ENCODE results near the gene CYP1A1.
"Not testable (repeated sequence)": the region's sequence is repeated elsewhere in the genome, so short reads cannot be mapped to it uniquely, and the experiment has no call there.

The CYP1A1 gene

DNA sequence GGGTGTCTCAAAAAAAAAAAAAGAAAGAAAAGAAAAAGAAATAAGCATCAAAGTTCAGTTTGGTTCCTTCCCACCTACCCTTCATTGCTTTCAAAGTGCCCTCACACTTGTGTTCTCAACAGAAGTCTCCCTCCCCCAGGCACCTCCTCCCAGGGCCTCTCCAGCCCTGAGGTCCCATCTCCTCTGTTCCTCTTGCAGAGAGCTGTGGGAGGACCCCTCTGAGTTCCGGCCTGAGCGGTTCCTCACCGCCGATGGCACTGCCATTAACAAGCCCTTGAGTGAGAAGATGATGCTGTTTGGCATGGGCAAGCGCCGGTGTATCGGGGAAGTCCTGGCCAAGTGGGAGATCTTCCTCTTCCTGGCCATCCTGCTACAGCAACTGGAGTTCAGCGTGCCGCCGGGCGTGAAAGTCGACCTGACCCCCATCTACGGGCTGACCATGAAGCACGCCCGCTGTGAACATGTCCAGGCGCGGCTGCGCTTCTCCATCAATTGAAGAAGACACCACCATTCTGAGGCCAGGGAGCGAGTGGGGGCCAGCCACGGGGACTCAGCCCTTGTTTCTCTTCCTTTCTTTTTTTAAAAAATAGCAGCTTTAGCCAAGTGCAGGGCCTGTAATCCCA lies 29.4 kb upstream of the CYP1A1 start:
- Mint-ChIP-seq H3K36me3 (no peaks in the 10 kb centered on the region), H3K27me3 (peaks cover 36% of the 10 kb centered on the region), H3K27ac (no peak overlapping the region), H3K4me1 (no peaks in the 10 kb centered on the region), H3K4me3 (no peak overlapping the region), H3K9me3 (no peaks in the 10 kb centered on the region)
- DNase-seq: no peak
- CTCF ChIA-PET: no interaction called here

DNA sequence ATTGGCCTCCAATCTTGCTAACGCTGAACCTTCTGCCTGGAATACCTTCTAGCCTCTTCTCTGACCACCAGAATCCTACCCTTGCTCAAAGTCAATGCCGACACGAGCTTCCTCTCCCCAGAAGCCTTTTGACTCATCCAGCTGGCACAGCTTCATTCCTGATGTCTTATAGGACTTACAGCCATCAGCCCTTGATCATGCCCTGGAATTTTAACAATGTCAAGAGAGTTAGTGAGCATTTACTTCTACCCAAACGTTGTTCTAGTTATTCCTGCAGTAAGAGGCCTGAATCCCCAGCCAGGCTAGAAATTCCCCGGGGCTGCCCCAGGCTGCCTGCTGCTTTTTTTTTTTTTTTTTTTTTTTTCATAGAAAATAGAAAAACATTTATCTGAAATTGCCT lies 27.2 kb upstream of the CYP1A1 start:
- H3K27ac Mint-ChIP-seq: no peak overlapping the region
- H3K4me1 Mint-ChIP-seq: no peaks in the 10 kb centered on the region
- DNase-seq: no peak

DNA sequence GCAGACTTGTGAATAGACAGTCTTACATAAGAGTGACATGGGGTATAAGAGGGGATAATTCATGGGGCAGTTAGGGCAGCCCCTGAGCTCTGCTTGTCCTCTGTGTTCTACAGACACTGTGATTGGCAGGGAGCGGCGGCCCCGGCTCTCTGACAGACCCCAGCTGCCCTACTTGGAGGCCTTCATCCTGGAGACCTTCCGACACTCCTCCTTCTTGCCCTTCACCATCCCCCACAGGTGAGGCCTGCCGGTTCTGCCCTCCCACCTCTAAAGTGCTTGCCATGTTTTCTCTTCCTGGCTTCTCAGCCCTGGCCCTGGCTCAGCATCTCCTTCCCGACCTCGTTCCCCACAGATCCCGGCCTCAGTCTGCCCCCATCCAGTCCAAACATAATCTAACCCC lies 26.7 kb upstream of the CYP1A1 start:
- CTCF ChIA-PET: interaction anchor here (1.0 to 2.0 kb wide), 2 partner anchors 116 to 120 kb away, joined by 4 to 5 read pairs; no protein-coding TSS in a partner anchor

More for the DNA sequence above, 27.2 kb upstream of the CYP1A1 start:
- Mint-ChIP-seq H3K36me3 (no peaks in the 10 kb centered on the region), H3K4me3 (no peak overlapping the region), H3K27me3 (peaks cover 37% of the 10 kb centered on the region), H3K9me3 (no peaks in the 10 kb centered on the region)
- CTCF ChIA-PET: interaction anchor here (2.0 kb wide), 1 partner anchor 121 kb away, joined by 5 read pairs; no protein-coding TSS in a partner anchor

DNA sequence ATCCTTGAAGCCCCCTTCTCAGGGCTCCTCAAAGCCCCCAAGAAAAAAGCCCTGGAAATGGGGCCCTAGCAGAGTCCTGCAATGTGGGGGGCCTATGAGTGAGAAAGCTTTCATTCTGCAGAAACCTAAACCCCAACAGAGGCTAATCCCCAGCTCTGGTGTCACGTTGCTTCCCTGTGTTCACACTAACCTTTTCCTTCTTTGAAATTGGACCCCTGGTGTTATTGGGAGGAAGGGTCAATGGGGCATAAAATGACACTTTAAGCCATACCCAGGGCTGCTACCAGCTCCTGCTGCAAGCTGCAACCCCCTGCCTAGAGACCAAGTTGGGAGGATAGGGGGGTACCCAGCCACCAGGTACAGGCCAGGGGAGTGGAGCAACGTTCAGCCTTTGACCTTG lies 25.4 kb upstream of the CYP1A1 start:
- CTCF ChIA-PET: interaction anchor here (2.0 kb wide), 1 partner anchor 119 kb away, joined by 5 read pairs; no protein-coding TSS in a partner anchor

More for the DNA sequence above, 26.7 kb upstream of the CYP1A1 start:
- Mint-ChIP-seq H3K27me3 (peaks cover 37% of the 10 kb centered on the region), H3K27ac (no peak overlapping the region), H3K36me3 (no peaks in the 10 kb centered on the region), H3K9me3 (no peaks in the 10 kb centered on the region), H3K4me3 (no peak overlapping the region), H3K4me1 (no peaks in the 10 kb centered on the region)
- DNase-seq: no peak

DNA sequence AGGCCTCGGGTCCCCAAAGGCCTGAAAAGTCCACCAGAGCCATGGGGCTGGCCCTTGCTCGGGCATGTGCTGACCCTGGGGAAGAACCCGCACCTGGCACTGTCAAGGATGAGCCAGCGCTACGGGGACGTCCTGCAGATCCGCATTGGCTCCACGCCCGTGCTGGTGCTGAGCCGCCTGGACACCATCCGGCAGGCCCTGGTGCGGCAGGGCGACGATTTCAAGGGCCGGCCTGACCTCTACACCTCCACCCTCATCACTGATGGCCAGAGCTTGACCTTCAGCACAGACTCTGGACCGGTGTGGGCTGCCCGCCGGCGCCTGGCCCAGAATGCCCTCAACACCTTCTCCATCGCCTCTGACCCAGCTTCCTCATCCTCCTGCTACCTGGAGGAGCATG lies 24.5 kb upstream of the CYP1A1 start:
- no peaks in the 10 kb centered on the region for H3K4me1 Mint-ChIP-seq

More for the DNA sequence above, 25.4 kb upstream of the CYP1A1 start:
- no peaks in the 10 kb centered on the region for H3K4me1 Mint-ChIP-seq
- no peak overlapping the region for H3K4me3 Mint-ChIP-seq
- no peak for DNase-seq
- H3K27me3 Mint-ChIP-seq: peaks cover 30% of the 10 kb centered on the region
- no peaks in the 10 kb centered on the region for H3K9me3 Mint-ChIP-seq
- no peak overlapping the region for H3K27ac Mint-ChIP-seq
- H3K36me3 Mint-ChIP-seq: no peaks in the 10 kb centered on the region

DNA sequence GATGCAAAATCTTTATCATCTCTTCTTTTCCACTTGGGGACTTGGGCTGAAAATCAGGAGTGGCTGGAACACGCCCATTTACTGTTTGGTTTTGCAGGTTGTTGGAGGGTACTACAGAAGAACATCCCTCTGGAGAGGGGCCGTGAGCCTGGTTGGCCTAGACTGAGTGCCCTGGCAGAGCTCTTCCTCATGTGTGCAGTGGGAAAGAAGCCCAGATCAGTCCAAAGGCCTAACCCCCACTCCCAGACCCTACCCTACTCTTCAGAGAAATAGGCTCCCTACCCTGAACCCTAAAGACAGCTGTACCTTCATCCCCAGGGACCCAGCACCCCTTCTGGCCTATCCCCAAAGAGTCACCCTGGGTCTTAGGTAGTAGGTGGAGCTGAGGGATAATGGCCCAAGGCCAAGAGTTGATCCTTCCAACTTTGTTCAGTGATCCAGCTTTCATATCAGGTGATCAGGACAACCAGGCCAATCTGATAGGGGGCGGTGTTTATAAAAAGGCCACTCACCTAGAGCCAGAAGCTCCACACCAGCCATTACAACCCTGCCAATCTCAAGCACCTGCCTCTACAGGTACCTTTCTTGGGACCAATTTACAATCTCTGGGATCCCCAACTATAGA lies 23.1 kb upstream of the CYP1A1 start, which contains the start of gene CYP1A2:
CYP1A2 (plus strand) TSS at position 524 of the 625 bp plus-strand sequence. CDS start 894 bp downstream, outside the sequence.
- Mint-ChIP-seq H3K36me3 (no peaks in the 10 kb centered on the region), H3K27ac (no peak within 1 kb of the TSS), H3K27me3 (peaks cover 17% of the 10 kb centered on the region), H3K9me3 (no peaks in the 10 kb centered on the region), H3K4me3 (no peak within 1 kb of the TSS), H3K4me1 (no peaks in the 10 kb centered on the region)
- no peak for DNase-seq
- CTCF ChIA-PET: interaction anchor here (1.3 kb wide), 1 partner anchor 113 kb away, joined by 5 read pairs; no protein-coding TSS in a partner anchor

More for the DNA sequence above, 24.5 kb upstream of the CYP1A1 start:
- H3K4me3 Mint-ChIP-seq: no peak overlapping the region
- H3K27ac Mint-ChIP-seq: no peak overlapping the region
- CTCF ChIA-PET: no interaction called here
- peaks cover 23% of the 10 kb centered on the region for H3K27me3 Mint-ChIP-seq
- no peak for DNase-seq
- H3K9me3 Mint-ChIP-seq: no peaks in the 10 kb centered on the region
- H3K36me3 Mint-ChIP-seq: no peaks in the 10 kb centered on the region

DNA sequence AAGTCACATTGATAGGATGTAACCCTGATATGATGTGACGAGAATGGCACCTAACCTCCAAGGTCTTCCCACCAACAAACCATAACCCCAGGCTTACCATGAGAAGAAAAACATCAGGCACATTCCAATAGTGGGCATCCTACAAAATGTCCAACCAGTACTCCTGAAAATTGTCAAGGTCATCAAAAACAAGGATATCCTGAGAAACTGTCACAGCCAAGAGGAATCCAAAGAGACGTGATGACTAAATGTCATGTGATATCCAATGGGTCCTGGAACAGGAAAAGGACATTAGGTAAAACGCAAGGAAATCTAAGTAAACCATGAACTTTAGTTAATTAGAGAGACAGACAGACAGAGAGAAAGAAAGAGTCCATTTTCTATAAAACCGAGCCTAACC lies 21.1 kb upstream of the CYP1A1 start:
- Mint-ChIP-seq H3K9me3 (peaks cover 5% of the 10 kb centered on the region), H3K27ac (no peak overlapping the region), H3K27me3 (peaks cover 21% of the 10 kb centered on the region), H3K4me1 (no peaks in the 10 kb centered on the region), H3K36me3 (no peaks in the 10 kb centered on the region), H3K4me3 (no peak overlapping the region)
- no peak for DNase-seq
- CTCF ChIA-PET: no interaction called here

DNA sequence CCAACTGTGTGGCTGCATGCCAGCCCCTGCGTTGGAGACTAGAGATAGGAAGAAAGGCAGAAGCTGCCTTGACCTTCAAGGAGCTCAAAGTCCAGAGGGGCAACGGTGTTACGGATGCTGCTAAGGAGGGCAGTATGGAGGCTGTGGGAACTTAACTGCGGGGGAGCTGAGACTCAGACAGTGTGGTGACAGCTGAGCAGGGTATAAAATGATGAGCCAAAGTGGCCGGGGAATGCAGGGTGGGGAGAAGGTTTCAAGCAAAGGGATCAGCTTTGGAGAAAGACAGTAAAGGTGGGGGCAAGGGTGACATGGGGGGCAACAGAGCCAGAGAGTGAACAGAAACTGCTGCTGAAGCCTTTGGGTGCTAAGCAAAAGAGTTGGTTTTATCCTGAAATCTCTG lies 17.1 kb upstream of the CYP1A1 start:
- Mint-ChIP-seq H3K27me3 (peaks cover 22% of the 10 kb centered on the region), H3K4me3 (no peak overlapping the region), H3K9me3 (peaks cover 12% of the 10 kb centered on the region), H3K4me1 (peaks cover 3% of the 10 kb centered on the region), H3K36me3 (no peaks in the 10 kb centered on the region), H3K27ac (no peak overlapping the region)
- DNase-seq: no peak
- CTCF ChIA-PET: interaction anchor here (0.7 to 1.2 kb wide), 2 partner anchors 79 to 99 kb away, joined by 3 read pairs; no protein-coding TSS in a partner anchor

DNA sequence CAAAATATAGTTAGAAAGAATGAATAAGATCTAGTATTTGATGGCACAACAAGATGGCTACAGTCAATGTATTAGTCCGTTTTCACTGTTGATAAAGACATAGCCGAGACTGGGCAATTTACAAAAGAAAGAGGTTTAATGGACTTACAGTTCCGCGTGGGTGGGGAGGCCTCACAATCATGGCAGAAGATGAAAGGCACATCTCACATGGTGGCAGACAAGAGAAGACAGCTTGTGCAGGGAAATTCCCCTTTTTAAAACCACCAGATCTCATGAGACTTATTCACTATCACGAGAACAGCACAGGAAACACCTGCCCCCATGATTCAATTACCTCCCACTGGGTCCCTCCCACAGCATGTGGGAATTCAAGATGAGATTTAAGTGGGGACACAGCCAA lies 12.9 kb upstream of the CYP1A1 start:
- peaks cover 44% of the 10 kb centered on the region for H3K27me3 Mint-ChIP-seq
- peaks cover 15% of the 10 kb centered on the region for H3K9me3 Mint-ChIP-seq
- DNase-seq, H3K4me3 Mint-ChIP-seq, CTCF ChIA-PET, H3K4me1 Mint-ChIP-seq, H3K27ac Mint-ChIP-seq, H3K36me3 Mint-ChIP-seq: not testable (repeated sequence)

DNA sequence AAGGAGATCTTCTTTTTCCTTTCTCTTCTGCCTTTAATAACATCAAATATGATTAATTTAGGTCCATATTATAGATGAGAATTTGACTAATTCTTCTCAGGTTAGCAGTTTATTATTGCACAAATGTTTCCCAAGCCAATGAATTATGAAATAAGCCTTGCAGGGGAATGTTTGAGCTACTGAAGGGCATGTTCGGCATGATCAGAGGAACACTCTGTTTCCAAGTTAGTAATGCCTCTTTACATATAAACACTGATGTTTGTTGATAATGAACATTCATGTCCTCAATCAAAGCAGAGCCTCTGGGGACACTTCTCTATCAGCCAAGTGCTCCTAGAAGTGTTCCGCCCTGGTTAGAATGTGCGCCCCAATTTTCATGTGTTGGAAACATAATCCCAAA lies 10.0 kb upstream of the CYP1A1 start:
- no peak overlapping the region for H3K27ac Mint-ChIP-seq
- peaks cover 45% of the 10 kb centered on the region for H3K27me3 Mint-ChIP-seq
- H3K36me3 Mint-ChIP-seq: no peaks in the 10 kb centered on the region
- DNase-seq: no peak
- CTCF ChIA-PET: no interaction called here
- peaks cover 10% of the 10 kb centered on the region for H3K9me3 Mint-ChIP-seq
- no peak overlapping the region for H3K4me3 Mint-ChIP-seq
- H3K4me1 Mint-ChIP-seq: peaks cover 3% of the 10 kb centered on the region

DNA sequence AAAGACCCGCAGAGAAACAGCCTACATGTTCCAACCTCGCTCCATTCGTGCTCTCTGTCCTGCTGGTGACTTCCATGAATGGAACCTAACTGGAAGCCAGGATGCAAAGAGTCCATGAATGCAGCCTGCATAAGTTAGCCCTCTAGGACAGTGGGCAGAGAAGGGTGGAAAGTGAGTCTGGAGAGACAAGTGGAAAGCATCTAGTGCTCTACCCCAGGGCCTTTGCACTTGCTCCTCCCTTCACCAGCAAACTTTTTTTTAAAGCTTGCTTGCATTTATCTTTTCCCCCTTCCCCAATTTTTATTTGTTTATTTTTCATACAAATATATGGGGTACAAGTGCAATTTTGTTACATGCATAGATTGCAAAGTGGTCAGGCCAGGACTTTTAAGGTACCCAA lies 7.9 kb upstream of the CYP1A1 start:
- Mint-ChIP-seq H3K4me3 (no peak overlapping the region), H3K27ac (no peak overlapping the region), H3K27me3 (peaks cover 40% of the 10 kb centered on the region), H3K9me3 (peaks cover 9% of the 10 kb centered on the region), H3K36me3 (no peaks in the 10 kb centered on the region), H3K4me1 (peaks cover 7% of the 10 kb centered on the region)
- no peak for DNase-seq
- CTCF ChIA-PET: no interaction called here

DNA sequence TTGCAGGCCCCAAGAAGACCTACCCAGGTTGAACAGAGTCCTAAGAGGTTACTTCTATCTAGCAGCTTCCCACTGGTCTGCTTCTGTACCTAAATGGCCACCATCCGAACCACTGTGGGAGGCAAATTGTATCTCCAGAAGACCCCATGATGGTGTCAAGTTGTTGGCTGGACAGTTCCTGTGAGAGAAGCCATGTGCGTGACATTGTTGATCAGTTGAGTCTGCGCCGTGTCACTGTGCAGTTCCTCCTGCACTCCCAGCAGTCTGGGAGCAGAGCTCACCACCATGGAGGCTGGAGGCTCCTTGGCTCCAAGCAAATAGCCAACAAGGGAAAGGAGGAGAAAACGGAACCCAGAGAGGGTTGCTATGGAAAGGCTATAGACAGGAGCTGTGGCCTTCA lies 7.5 kb upstream of the CYP1A1 start:
- no peak for DNase-seq
- Mint-ChIP-seq H3K9me3 (peaks cover 5% of the 10 kb centered on the region), H3K4me3 (no peak overlapping the region), H3K27me3 (peaks cover 43% of the 10 kb centered on the region), H3K4me1 (peaks cover 7% of the 10 kb centered on the region), H3K36me3 (no peaks in the 10 kb centered on the region), H3K27ac (no peak overlapping the region)
- CTCF ChIA-PET: no interaction called here

DNA sequence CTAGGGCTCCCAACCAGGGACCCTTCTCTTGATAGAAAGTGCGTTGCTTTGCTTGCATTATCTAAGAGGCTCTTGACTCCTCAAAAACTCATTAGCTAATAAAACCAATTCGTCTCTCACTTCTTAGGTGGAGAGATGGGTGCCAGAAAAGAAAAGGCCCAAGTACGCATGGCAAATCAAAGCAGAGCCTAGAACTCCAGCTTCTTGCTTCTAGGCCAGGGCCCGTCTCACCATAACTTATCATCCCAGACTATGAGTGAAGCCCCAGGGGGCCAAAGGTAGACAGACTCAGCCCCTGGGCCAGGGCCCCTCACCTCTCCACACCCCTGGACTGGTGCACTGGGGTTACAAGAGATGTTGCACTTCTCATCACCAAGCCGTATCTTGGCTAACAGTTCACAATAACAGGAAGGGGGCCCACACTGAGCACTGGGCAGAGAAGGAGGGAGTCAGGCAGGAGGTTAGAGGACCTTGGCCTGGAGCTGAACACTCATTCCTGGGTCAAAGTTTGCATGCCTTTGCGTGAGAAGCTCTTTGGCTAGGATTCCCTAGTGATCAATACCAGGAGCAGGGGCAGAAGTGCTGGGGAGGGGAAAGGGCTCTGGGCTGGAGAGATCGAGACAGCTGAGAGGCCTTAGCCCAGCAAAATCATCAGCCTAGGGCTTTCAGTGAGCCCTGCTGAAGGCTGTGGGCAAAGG lies 5.4 kb upstream of the CYP1A1 start:
- Mint-ChIP-seq H3K27ac (no peak overlapping the region), H3K9me3 (no peaks in the 10 kb centered on the region), H3K4me3 (no peak overlapping the region), H3K27me3 (peaks cover 42% of the 10 kb centered on the region), H3K4me1 (peaks cover 21% of the 10 kb centered on the region), H3K36me3 (peaks cover 6% of the 10 kb centered on the region)
- CTCF ChIA-PET: no interaction called here
- no peak for DNase-seq

DNA sequence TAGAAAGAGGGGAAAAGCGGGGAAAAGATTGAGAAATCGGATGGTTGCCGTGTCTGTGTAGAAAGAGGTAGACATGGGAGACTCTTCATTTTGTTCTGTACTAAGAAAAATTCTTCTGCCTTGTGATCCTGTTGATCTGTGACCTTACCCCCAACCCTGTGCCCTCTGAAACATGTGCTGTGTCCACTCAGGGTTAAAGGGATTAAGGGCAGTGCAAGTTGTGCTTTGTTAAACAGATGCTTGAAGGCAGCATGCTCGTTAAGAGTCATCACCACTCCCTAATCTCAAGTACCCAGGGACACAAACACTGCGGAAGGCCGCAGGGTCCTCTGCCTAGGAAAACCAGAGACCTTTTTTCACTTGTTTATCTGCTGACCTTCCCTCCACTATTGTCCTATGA lies 4.0 kb upstream of the CYP1A1 start:
- H3K4me3 Mint-ChIP-seq, H3K27ac Mint-ChIP-seq, CTCF ChIA-PET, H3K9me3 Mint-ChIP-seq, H3K36me3 Mint-ChIP-seq, DNase-seq: not testable (repeated sequence)
- Mint-ChIP-seq H3K27me3 (peaks cover 46% of the 10 kb centered on the region), H3K4me1 (peaks cover 28% of the 10 kb centered on the region)

Data from activated naive CD4-positive, alpha-beta T cell treated with anti-CD3 and anti-CD28 coated beads, Interleukin-2, amount 10 ng/mL, durations not matched to agents 7 days and 5 days (primary cell).